Measurements from ENCODE around the gene GNAZ.

- TF ChIP-seq, protein P1, sequence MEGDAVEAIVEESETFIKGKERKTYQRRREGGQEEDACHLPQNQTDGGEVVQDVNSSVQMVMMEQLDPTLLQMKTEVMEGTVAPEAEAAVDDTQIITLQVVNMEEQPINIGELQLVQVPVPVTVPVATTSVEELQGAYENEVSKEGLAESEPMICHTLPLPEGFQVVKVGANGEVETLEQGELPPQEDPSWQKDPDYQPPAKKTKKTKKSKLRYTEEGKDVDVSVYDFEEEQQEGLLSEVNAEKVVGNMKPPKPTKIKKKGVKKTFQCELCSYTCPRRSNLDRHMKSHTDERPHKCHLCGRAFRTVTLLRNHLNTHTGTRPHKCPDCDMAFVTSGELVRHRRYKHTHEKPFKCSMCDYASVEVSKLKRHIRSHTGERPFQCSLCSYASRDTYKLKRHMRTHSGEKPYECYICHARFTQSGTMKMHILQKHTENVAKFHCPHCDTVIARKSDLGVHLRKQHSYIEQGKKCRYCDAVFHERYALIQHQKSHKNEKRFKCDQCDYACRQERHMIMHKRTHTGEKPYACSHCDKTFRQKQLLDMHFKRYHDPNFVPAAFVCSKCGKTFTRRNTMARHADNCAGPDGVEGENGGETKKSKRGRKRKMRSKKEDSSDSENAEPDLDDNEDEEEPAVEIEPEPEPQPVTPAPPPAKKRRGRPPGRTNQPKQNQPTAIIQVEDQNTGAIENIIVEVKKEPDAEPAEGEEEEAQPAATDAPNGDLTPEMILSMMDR (IDR thresholded peaks at IDR 0.05), result no peak
- TF ChIP-seq POLR2A (IDR thresholded peaks at IDR 0.05), result no peak
These were observed 9.6 kb downstream of the GNAZ start for GRCh38 chr22:23079814-23080521.

Measured in thyroid gland (tissue), 4 donors.